ENCODE measurements around the gene PACS2.

Gene PACS2

DNA sequence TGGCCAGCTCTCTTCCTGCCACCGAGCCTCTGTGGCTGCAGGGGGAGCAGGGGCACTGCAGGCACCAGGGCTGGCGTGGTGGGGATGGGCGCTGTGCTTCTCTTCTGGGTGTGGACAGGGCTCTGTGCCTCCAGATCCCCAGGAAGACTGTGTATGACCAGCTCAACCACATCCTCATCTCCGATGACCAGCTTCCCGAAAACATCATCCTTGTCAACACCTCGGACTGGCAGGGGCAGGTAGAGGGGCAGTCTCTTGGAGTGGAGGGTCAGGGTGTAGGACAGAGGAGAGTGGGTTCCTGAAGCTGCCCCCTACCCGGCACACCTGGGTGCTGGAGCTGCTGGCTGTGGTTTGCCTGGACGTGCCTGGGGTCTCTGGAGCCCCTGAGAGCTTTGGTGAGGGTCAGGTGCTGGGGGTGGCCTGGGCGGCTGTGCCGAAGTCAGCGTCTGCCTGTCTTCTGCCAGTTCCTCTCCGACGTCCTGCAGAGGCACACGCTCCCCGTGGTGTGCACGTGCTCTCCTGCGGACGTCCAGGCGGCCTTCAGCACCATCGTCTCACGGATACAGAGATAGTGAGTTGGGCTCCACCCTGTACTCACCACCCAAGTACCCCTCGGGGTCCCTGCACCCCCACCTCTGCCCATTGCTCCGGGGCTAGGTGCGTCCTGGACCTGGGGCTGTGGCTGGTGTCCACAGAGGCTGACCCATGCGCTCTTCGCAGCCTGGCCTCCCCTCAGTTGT lies 68.0 kb downstream of the PACS2 start:
- TF ChIP-seq, protein P1, sequence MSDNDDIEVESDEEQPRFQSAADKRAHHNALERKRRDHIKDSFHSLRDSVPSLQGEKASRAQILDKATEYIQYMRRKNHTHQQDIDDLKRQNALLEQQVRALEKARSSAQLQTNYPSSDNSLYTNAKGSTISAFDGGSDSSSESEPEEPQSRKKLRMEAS (IDR thresholded peaks at IDR 0.05): no peak
- TF ChIP-seq EGR1 (IDR thresholded peaks at IDR 0.05): no peak
- no peak for TF ChIP-seq EP300 (IDR thresholded peaks at IDR 0.05; ENCODE audit: borderline replicate concordance)
- no peak for TF ChIP-seq ZBTB7A (IDR thresholded peaks at IDR 0.05; ENCODE audit: low read depth)
- TF ChIP-seq RAD21 (IDR thresholded peaks at IDR 0.05; ENCODE audit: low read depth): no peak

DNA sequence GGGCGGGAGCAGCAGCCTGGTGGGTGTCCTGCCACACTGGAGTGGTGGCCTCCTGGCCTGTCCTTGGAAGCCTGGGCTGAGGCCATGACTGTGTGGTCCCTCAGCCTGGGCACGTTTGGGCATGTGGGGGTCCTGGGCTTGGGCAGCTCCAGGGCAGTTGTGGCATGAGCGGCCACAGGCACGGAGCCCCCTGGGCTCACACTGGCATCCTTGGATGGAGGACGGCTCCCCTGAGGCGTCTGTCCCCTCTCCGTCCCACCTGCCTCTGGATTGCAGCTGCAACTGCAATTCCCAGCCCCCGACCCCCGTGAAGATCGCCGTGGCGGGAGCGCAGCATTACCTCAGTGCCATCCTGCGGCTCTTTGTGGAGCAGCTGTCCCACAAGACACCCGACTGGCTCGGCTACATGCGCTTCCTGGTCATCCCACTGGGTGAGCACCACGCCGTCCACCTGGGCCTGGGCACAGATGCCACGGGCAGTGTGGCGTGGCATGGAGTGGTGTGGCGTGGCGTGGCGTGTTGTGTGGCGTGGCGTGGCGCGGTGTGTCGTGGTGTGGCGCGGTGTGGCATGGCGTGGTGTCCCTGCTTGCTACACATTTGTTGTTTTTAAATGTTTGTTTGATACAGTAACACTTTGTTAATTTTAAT lies 68.7 kb downstream of the PACS2 start:
- no peak for TF ChIP-seq ZBTB7A (IDR thresholded peaks at IDR 0.05; ENCODE audit: low read depth)
- TF ChIP-seq EP300 (IDR thresholded peaks at IDR 0.05; ENCODE audit: borderline replicate concordance): no peak
- no peak for TF ChIP-seq CEBPB (IDR thresholded peaks at IDR 0.05)
- no peak for TF ChIP-seq CREB1 (IDR thresholded peaks at IDR 0.05; ENCODE audit: low read depth)
- no peak for TF ChIP-seq TCF12 (IDR thresholded peaks at IDR 0.05; ENCODE audit: low read depth)
- TF ChIP-seq, protein P2, sequence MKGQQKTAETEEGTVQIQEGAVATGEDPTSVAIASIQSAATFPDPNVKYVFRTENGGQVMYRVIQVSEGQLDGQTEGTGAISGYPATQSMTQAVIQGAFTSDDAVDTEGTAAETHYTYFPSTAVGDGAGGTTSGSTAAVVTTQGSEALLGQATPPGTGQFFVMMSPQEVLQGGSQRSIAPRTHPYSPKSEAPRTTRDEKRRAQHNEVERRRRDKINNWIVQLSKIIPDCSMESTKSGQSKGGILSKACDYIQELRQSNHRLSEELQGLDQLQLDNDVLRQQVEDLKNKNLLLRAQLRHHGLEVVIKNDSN (IDR thresholded peaks at IDR 0.05): no peak
- TF ChIP-seq TEAD4 (IDR thresholded peaks at IDR 0.05): no peak
- TF ChIP-seq FOXM1 (IDR thresholded peaks at IDR 0.05; ENCODE audit: borderline replicate concordance, low read depth): no peak
- TF ChIP-seq, protein P3, sequence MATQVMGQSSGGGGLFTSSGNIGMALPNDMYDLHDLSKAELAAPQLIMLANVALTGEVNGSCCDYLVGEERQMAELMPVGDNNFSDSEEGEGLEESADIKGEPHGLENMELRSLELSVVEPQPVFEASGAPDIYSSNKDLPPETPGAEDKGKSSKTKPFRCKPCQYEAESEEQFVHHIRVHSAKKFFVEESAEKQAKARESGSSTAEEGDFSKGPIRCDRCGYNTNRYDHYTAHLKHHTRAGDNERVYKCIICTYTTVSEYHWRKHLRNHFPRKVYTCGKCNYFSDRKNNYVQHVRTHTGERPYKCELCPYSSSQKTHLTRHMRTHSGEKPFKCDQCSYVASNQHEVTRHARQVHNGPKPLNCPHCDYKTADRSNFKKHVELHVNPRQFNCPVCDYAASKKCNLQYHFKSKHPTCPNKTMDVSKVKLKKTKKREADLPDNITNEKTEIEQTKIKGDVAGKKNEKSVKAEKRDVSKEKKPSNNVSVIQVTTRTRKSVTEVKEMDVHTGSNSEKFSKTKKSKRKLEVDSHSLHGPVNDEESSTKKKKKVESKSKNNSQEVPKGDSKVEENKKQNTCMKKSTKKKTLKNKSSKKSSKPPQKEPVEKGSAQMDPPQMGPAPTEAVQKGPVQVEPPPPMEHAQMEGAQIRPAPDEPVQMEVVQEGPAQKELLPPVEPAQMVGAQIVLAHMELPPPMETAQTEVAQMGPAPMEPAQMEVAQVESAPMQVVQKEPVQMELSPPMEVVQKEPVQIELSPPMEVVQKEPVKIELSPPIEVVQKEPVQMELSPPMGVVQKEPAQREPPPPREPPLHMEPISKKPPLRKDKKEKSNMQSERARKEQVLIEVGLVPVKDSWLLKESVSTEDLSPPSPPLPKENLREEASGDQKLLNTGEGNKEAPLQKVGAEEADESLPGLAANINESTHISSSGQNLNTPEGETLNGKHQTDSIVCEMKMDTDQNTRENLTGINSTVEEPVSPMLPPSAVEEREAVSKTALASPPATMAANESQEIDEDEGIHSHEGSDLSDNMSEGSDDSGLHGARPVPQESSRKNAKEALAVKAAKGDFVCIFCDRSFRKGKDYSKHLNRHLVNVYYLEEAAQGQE (IDR thresholded peaks at IDR 0.05; ENCODE audit: low read depth): no peak
- TF ChIP-seq, protein P1 (IDR thresholded peaks at IDR 0.05): no peak
- TF ChIP-seq EGR1 (IDR thresholded peaks at IDR 0.05): no peak
- TF ChIP-seq TAF1 (IDR thresholded peaks at IDR 0.05; ENCODE audit: low read depth): no peak
- TF ChIP-seq RAD21 (IDR thresholded peaks at IDR 0.05; ENCODE audit: low read depth): no peak
- TF ChIP-seq YY1 (IDR thresholded peaks at IDR 0.05; ENCODE audit: low read depth): no peak
- no peak for TF ChIP-seq NFIC (IDR thresholded peaks at IDR 0.05)

DNA sequence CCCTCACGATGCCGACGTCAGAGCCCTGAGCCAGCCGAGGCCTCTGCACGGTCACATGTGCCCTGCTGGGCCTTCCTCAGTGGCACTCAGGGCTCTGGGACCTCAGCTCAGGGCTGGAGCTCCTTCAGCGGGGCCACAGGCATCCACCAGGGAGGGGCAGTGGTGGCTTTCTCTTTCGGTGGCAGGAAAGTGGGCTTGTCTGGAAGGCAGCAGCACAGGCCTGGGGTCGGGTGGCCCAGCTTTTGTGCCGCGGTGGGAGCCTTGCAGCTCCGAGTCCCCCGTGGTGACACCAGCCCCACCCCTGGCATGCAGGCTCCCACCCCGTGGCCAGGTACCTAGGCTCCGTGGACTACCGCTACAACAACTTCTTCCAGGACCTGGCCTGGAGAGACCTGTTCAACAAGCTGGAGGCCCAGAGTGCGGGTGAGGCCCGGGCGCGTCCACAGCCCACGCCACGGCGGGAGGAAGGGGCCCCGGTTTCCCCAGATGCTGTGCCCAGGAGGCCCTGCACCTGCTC lies 69.6 kb downstream of the PACS2 start:
- TF ChIP-seq TCF12 (IDR thresholded peaks at IDR 0.05; ENCODE audit: low read depth) (no peak), CEBPB (IDR thresholded peaks at IDR 0.05) (no peak)

DNA sequence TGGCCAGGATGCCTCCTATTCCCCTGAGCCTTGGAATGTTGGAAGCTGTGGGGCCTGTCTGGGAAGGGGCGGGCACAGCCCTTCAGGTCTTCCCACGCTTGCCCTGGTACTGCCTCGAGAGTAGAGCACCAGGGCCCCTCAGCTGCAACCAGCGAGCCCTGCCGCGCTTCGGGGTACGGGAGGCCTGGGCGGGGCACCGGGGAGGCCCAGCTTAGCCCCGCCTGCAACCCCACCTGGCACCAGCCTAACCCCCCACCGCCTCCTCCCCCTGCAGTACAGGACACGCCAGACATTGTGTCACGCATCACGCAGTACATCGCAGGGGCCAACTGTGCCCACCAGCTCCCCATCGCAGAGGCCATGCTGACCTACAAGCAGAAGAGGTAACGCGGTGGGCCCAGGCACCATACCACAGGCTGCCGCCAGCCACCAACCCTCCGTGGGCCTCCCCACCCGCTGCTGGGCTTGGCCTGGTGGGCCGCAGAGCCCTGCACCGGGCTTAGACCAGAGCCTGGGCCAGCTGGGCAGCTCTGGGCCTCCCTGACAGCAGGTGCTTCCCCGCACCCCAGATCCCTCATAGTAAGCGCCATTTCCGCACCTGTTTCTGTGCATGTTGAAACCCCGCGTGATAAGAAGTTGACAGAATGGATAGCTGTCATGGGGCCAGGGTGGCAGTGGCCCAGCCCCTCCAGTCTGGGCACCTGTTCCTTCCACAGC lies 70.2 kb downstream of the PACS2 start:
- TF ChIP-seq, protein P3 (IDR thresholded peaks at IDR 0.05; ENCODE audit: low read depth): no peak
- TF ChIP-seq YY1 (IDR thresholded peaks at IDR 0.05; ENCODE audit: low read depth): no peak
- TF ChIP-seq ZBTB7A (IDR thresholded peaks at IDR 0.05; ENCODE audit: low read depth): no peak
- no peak for TF ChIP-seq EGR1 (IDR thresholded peaks at IDR 0.05)
- TF ChIP-seq NFIC (IDR thresholded peaks at IDR 0.05): no peak
- TF ChIP-seq EP300 (IDR thresholded peaks at IDR 0.05; ENCODE audit: borderline replicate concordance): no peak
- no peak for TF ChIP-seq FOXM1 (IDR thresholded peaks at IDR 0.05; ENCODE audit: borderline replicate concordance, low read depth)
- TF ChIP-seq TCF12 (IDR thresholded peaks at IDR 0.05; ENCODE audit: low read depth): no peak
- TF ChIP-seq, protein P1 (IDR thresholded peaks at IDR 0.05): no peak

DNA sequence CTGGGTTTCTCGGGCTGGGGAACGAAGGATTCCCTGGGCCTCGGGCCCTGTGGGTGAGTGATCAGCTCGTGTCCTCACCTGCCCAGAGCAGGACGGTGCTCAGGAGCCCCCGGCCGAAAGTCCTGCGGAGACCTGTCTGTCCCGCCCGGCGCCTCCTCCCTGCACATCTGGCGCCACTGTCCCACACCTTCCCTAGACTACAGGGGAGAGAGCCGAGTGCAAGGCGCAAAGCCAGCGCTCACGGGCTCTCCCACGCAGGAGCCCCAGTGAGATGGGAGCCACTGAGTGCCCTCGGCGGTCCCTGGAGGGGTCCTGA lies 70.7 kb downstream of the PACS2 start:
- TF ChIP-seq, protein P3 (IDR thresholded peaks at IDR 0.05; ENCODE audit: low read depth): no peak
- TF ChIP-seq TCF12 (IDR thresholded peaks at IDR 0.05; ENCODE audit: low read depth): no peak

Measured in Ishikawa (cell line).